ENCODE measurements around the gene MAP3K5.

- TF ChIP-seq CTCF (IDR thresholded peaks at IDR 0.05): no peak
- no peak for TF ChIP-seq POLR2A (IDR thresholded peaks at IDR 0.05)
These were observed 265.3 kb downstream of the MAP3K5 start for GRCh38 chr6:136526937-136527336.
